GM18867 (cell line): ENCODE data around the gene PER2.

Source experiments
- ATAC-seq: cut with Tn5 transposase; IDR thresholded peaks from one replicate; pipeline ENCODE4 v1.9.1; 2021; ENCODE audit warnings: mild to moderate bottlenecking, moderate library complexity; ENCODE audit not compliant: unreplicated experiment

PER2 gene

DNA sequence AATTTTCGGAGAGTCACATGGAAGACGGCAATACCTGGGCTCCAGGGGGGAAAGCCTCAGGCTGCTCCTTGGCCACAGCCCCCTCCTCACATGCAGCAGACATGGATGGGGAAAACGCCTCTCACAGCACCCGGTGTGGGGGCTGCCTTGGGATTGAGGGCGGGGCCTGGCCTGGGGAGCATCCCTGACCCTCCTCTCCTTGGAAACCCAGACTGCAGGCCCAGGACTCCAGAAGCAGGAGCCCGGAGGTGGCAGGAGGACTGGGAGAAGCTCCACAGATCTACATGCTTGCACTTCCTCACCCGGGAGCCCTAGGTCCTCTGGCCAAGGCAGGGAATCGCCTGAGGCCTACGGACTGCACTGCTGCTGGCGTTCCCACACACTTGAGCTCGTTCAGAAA, 36.4 kb downstream of the PER2 start:
- ATAC-seq: no peak

DNA sequence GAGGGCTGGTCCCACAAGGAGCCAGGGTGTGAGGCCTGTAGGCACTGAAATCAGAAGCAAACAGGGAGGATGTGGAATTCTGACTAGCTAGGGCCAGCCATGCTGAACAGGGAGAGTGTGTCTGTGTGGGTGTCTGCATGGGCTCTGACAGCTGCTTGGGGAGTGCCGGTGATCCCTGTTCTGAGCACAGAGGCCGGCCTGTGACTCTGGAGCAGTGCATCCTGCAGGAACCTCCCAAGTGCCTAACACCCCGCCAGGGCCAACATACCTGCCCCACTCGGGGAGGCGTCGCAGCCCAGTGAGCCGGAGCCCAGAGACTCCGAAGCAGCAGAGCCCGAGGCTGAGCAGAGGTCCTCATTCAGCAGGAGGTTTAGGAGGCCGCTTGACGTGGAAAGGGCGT, 37.1 kb downstream of the PER2 start:
- ATAC-seq: no peak

DNA sequence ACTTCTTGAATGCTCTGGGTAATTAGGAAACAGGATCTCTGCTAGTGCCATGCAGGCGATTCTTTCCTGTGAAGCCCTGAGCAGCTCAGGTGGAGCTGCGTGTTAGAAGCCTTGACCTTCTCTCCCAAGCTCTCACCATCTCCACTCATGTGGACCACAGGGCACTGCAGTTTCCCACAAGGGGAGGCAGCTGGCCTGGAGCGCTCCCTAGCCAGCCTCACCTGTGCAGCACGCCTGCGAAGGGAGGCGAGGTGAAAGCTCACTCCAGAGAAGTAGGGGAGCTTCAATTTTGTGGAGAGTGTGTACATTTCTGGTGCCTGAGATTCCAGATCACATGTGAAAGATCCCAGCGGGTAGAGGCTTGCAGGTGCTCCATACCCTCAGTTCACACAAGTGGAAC, 37.5 kb downstream of the PER2 start:
- no peak for ATAC-seq

DNA sequence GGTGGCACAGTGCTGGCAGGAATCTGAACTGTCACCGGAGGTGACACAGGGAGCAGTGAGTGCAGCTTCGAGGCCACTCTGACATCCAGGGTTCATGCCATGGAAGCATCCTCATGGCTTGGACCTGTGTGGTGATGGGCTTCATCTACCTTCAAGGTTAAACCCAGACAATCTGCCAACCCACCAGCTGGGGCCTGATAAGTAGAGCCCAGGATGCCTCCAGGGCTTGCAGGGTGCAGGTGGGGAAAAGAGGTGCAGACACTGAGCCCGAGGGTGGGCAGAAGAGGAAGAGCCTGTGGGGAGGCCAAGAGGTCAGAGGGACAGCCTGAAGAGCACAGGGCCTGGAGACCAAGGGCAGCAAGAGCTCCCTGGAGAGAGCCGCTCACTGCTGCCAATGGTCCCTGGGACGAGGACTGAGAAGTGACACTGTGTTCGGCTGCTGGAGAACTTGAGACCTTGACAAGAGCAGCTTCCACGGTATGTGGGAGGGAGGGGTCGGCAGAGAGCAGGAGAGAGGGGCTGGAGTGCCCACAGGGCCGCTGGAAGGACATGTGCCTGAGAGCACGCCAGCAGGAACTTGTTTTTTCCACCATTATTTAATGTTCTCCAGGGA, 40.5 kb downstream of the PER2 start:
- ATAC-seq: no peak

DNA sequence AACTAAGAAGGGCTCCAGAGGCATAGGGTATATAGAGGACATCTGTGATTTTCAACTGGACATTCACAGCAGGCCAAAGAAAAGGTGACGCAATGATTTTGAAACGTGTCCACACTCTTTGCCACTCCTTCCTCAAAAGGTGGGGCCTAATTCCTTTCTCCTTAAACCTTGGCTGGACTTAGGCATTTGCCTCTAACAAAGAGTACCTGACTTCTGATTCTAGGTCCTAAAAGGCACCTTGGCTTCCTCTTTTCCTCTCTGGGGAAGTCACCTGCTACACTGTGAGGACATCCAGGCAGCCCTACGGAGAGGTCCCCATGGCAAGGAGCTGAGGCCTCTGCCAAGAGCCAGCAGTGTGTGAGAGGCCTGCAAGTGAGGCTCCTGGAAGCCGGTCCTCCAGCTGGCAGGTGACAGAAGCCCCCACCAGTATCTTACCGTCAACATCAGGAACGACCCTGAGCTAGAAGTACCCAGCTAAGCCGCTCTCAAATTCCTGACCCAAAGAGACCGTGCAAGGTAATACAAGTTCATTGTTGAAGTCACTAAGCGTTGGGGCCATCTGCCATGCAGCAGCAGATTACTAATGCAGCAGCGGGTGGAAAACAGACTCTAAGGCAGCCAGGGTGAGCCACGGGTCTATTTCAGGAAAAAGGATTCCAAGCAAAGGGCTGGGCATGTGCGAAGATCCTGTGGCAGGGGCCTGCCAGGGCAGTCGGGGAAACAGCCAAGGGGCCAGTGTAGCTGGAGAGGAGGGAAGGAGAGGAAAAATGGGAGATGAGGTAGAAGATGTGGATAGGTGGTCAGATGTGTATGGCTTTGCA, 41.2 kb downstream of the PER2 start:
- ATAC-seq: no peak

DNA sequence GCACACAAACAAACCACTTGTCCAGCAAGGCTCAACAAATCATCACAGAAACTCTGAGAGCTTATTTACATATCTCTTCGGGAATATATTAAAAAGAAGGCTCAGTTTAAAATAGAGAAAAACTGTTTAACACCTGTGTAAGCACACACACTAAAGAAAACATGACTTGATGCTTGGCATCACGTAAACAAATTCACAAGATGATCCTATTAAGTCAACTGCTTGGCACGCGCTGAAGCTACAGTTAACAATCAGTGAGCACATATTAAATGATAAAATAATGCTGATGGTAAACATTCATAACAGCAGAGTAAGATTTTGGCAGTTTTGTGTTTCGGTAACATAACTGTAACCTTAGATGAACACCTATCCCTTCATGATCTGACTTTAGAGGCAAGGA, 44.3 kb downstream of the PER2 start:
- no peak for ATAC-seq

DNA sequence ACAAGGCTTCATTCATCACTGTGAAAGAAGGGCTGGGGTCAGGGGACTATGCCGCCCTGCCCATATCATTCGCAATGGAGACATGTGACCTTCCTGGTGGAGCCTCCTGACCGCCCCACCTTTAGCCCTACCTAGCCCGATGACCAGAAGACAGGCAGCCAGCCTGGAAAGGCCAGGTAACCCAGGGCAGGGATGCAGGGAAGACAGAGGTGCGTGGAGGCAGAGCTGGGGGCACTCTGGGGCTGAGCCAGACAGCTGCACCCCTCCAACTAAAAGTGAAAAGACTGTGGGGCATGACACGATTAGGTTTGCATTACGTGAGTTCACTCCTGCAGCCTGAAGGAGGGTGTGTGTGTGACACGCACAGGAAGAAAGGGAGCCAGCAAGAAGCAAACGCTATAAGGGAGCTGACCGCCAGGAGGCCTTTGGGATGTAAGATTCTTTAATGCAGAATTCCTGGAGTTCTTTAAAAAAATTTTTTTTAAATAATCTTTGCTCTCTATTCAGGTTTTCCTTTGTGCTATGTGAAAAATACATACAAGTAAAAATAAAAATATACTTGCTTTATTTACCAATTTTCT, 44.8 kb downstream of the PER2 start:
- no peak for ATAC-seq

DNA sequence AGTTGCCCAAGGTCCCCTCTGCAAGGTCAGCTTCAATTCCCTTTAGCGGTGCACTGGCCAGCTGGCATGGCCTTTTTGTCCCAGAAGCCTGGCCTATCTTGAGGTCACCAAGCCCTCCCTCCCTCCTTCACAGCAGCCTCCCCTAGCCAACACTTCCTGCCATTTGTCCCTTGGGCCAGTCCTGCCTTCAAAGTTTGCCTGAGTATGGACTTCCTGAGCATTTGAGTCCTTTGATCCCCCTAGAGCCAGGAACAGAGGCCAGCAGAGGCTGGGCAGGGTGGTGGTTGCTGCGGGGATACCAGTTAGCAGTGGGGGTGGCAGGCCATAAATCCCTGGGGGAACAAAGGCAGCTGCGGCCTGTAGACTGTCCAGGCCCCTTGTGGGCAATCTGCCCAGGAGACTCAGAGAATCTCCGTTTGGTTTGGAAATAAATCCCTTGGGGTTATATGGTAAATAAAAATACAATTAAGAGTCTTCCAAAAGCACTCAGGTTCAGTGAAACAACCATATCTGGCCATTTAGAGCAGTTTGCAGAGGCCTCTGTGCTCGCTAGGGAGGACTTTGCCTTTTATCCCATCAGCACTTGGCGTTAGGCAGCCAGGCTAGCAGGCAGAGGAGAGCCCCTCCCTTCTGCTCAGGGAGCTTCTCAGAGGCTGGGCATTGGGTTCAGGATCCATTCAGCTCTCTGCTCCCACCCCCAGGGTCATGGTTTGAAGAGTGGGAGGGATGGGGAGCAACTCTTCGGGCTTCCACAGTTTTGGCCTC, 45.5 kb downstream of the PER2 start:
- ATAC-seq: no peak

DNA sequence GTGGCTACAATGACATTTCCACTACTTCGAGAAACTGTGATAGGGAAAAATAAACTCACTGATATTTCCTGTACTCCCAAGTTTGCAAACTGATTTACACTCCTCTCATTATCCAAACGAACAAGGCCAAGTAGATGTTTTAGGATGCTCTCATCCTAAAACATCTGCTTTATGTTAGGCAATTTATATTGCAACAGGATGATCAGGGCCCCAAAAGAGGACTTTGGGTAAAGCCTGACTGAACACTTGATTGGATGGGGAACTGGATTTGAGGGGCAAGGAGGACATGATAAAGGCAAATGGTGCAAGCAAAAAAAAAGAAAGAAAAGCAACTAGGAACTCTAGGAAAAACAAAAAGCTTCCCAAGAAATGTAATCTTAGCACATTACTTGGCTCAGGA, 46.4 kb downstream of the PER2 start:
- ATAC-seq: no peak

DNA sequence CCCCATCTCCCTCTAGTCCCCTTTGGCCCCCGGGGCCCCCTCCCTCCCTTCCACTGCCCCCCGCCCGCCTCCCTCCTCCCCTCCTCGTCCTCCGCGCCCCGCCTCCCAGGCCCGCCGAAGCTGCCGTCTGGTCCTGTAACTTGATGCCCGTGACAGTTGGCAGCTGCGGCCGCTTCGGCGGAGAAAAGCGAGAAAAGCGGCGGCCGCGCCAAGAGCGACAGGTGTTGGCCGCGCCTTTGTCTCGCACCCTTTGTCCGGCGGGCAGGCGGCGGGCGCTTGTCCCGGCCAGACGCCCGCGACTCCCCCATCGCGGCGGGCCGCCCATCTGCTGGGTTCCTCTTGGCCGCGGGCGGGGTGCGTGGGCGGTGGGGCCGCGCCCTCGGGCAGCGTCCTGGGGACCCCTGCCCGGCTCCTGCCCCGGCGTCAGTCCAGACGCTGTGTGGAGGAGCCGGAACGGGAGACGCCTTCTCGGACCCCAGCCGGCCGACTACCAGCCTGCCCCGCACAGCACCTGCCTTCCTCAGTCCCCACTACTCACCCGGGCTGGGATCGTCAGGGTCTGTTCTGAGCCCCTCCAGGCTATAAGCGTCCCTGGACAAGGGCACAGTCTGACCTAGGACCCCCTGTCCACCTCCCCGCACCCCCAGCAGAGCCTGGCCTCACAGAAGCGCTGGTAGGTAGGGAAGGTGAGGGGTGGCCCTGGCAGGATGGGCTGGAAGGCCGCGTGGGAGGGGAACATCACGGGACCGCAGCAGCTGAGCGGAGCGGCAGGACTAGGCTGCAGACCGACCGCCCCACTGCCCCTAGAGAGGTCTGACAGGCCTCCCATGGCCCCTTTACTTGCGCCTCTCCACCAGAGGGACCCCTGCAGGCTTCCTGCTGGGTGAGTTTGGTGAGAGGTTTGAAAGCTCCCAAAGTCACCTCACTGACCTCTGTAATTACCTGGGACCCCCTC, 47.4 kb downstream of the PER2 start:
- no peak for ATAC-seq

DNA sequence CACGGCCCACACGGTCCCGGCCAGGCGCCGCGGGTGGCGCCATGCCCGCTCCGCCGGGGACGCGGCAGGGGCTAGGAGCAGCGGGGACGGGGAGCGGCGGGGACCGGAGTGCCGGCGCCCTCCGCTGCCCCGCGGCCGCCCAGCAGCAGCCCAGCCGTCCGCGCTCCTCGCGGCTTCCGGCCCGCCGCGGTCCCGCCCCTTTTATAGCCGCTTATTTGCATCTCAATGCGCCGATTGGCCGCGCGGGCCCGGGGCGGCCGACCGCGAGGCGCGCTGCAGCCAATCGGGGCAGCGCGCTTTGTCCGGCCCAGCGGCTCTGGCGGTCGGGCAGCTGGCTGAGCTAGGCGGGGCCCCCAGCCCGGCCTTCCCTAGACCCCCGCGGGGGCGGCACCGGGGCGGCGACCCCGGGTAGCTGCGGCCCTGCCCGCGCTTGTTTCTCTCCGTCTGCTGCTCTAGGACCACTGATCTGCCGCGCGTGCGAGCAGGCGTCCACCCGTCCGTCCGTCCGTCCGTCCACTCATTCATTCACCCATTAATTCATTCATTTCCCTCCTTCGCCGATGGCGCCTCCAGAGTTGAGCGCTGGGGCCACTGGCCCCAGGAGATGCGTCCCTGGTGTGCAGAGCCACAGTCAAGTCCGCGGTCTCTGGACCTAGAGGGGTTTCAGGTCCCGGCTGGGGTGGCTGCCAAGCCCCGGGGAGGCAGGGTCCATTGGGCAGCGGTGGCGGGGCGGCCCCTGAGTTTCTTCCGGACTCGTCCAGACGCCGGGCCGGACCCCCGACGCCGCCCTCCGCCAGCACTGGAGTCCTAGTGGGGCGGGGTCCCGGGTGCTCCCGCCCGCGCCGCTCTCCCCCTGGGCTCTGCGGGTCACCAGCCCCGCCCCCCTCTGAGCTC, 48.3 kb downstream of the PER2 start, which contains the start of gene HES6:
Gene HES6 (minus strand): TSS at position 176 of the 894 bp plus-strand sequence. CDS start 133 bp downstream, at position 43.
- peak; percentile 87 for ATAC-seq

DNA sequence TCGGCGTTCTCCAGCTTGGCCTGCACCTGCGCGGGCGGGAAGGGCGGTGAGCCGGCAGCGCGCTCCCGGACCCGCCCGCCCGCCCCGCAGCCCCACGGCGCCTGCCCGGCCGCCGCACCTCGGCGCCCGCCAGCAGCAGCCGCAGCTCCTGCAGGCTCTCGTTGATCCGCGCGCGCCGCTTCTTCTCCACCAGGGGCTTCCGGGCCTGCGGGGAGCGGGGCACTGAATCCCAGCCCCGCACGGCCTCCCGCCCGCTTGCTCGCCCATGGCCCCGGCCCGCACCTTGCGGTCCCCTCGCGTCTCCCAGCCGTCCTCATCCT, 48.9 kb downstream of the PER2 start:
- peak; percentile 9 for ATAC-seq

DNA sequence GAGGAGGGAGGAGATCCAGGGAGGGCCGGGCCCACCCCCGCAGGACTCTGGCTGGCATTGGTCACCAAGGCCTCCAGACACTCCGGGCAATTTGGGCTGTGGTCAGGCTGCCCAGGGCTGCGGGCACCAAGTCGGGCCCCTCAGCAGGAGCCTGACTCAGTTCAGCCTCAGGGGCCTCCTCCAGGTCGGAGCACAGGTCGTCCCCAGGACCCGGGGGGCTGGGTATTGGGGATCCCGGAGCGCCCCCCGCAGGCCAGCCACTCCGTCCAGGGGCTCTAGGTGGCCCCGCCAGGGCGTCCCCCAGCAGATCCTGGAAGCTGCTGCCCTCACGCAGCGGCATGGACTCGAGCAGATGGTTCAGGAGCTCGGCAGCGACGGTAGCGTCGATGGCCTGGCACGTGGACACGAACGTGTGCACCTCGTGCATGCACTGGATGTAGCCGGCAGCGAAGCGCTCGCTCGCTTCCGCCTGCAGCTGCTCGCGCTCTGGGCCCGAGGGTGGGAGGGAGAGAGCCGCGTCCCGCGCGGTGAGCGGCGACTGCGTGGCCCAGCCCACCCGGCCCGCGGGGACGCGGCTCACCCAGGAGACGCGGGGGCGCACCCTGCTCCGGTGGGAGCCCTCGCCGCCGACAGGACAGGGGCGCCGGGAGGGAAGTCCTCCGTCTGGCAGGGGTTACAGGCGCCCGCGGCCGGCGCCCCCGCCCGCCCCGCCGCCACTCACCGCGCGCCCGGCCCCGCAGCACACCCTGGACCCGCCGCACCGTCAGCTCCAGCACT, 49.5 kb downstream of the PER2 start:
- ATAC-seq: peak; percentile 7

DNA sequence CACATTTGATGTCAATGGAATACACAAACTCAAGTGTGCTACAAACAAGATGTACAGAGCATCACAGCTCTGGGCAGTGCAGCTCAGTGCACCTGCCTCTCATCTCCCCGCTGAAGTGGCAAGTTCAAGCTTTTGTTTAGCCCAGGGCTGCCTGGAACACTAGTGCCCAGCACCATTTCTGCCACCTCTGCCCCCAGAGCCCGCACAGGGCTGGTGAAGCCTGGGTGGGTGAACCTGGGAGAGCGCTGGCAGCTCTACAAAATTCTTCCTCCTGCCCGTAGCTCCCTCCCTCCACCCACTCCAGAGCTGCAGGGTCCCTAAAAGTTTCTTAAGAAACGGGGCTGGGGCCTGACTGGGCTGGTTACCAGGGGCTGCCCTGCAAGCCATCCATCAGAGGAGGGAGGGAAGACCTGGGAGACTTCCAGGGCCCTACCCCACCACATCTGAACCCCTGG, 50.1 kb downstream of the PER2 start:
- ATAC-seq: no peak

DNA sequence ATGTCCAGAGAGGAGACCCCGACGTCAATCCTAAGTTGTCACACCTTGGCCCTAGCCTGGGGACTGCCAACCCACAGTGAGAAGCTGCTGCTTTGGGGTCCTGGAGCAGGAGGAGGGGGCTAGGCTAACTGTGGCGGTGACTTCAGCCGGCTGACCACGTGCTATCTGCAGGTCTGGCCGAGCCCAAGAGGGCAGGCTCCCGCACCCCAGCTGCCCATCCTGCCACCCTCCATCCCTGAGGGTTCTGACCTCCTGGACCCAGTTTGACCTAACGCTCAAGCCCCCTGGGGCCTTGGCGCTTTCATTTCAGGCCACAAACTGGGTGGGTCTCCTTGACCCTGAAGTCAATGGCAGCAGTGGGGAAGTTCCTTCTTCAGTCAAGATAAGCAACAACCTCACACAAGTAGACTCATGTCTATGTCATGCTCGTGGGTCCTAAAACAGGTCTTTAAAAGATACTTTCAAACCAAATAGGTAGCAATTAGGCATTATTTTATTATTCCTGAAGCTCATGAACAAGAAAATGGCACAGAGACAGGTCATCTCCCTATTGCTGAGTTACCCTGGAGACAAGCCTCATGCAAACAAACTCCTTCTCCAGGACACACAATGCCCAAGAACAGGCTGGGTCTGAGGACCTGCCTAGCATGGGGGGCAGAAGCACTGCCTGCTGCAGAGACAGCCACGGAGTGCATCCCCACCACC, 50.8 kb downstream of the PER2 start:
- no peak for ATAC-seq

DNA sequence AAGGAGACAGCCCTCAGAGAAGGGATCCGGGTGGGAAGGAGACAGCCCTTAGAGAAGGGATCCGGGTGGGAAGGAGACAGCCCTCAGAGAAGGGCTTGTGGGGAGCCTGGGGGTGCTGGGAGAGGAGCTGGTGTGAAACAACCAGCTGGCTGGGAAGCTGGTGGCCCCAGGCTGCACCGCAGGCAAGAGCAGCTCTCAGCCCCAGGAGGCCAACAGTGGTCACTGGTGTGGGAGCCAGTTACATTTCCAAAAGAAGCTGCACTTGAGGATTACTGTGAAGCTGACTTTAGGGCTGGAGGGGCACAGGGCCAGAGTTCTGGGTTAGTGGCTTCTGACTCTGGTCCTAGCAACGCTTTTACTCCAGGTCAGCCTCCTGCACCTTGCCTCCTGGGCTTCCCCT, 51.8 kb downstream of the PER2 start:
- no peak for ATAC-seq

DNA sequence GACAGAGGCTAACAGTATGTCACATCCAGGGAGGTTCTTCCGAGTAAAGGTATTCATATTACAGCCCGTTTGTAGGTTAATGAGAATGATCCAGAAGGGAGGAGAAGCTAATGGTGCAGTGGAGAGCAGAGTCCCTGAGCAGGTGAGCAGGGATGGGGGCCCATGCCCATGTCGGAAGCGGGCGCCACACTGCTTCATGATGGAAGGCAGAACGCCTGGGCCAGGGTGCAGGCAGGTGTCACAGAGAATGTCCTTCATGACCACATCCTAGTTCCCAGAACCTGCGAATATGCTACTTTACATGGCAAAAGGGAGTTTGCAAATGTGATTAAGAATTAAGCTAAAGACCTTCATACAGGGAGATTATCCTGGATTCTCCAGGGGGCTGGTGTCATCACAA, 52.6 kb downstream of the PER2 start:
- no peak for ATAC-seq

DNA sequence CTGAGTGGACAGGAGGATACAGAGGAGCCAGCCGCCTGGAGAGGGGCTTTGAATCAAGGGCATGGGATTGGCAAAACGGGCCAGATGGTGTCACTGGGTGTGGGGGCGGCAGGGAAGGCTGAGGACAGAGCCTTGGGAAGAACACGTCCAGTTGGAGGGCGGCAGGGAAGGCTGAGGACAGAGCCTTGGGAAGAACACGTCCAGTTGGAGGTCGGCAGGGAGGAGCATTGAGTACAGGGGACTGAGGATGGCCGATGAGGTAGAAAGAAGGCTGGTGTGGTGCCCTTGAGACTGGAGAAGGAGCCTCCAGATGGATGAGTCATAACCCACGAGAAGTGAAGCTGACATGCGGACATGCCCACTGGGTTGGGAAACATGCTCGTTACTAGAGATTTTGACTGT, 53.1 kb downstream of the PER2 start:
- ATAC-seq: no peak
